NOMO-1 (cell line): ENCODE results near the gene TAS2R4.
"Not testable (repeated sequence)": the region's sequence is repeated elsewhere in the genome, so short reads cannot be mapped to it uniquely, and the experiment has no call there.

ENCODE experiments used
- DNase-seq, 2 experiments: peaks; one replicate each; lab custom pipeline; 2025; ENCODE audit not compliant: unreplicated experiment in 2 of 2; lab: John Stamatoyannopoulos, UW

The TAS2R4 gene

GRCh38 chr7:141820067-141820466 lies 43.6 kb downstream of the TAS2R4 start:
- DNase-seq, result no peak

- DNase-seq, result not testable (repeated sequence)
Measured at GRCh38 chr7:141822432-141822831, 46.0 kb downstream of the TAS2R4 start.
